ENCODE data around the gene ZDHHC7.

The ZDHHC7 gene

DNA sequence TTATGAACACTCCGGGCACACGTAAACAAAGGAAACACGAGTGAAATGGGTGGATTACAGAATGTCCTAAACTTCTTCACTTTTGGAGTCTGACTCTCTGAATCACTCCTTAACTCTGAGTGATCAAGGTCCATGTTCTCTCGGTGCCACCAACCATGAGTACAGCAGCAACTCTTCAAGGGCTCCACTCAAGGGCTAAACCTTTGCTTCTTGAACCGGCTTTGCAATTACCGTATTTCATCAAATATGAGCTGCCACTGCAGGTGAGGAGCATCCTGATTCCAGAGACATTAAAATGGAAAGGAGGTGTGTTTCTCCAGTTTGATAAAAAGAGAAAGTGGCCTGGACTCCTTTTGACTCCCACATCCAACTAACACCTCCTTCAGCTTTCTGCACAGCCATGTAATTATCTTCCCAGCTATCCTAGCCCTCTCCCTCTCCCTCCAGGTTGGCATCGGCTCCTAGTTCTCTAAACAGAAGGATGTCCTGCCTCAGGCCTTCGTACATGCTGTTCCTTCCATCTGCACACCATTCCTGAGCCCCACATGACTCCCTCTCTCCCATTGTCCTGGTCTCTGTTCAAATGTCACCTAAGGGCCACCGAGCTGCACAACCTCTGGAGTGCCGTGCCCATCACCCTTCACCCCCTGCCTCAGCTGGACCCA lies 61.4 kb downstream of the ZDHHC7 start:
- TF ChIP-seq CTCF (conservative IDR thresholded peaks at IDR 0.05; ENCODE audit: low read depth, low read length): no peak
- no peak overlapping the region for H2AFZ ChIP-seq (ENCODE audit: low read depth)
- H4K20me1 ChIP-seq (ENCODE audit: insufficient read depth): no peaks in the 10 kb centered on the region
- H3K9ac ChIP-seq: no peak overlapping the region
- H3K4me3 ChIP-seq (IDR thresholded peaks at IDR 0.05; ENCODE audit: insufficient read depth, low read depth, low read length): no peak overlapping the region
- H3K27ac ChIP-seq: no peak overlapping the region
- H3K27me3 ChIP-seq (ENCODE audit: insufficient read depth, low read depth): peaks cover 28% of the 10 kb centered on the region; the same call in 1 of the 2 replicates
- H3K4me1 ChIP-seq (ENCODE audit: low read depth, poor library complexity, severe bottlenecking): no peaks in the 10 kb centered on the region
- no peak overlapping the region for H3K4me2 ChIP-seq
- H3K79me2 ChIP-seq (ENCODE audit: insufficient read depth, low read depth): no peaks in the 10 kb centered on the region
- no peaks in the 10 kb centered on the region for H3K36me3 ChIP-seq (ENCODE audit: insufficient read depth)

DNA sequence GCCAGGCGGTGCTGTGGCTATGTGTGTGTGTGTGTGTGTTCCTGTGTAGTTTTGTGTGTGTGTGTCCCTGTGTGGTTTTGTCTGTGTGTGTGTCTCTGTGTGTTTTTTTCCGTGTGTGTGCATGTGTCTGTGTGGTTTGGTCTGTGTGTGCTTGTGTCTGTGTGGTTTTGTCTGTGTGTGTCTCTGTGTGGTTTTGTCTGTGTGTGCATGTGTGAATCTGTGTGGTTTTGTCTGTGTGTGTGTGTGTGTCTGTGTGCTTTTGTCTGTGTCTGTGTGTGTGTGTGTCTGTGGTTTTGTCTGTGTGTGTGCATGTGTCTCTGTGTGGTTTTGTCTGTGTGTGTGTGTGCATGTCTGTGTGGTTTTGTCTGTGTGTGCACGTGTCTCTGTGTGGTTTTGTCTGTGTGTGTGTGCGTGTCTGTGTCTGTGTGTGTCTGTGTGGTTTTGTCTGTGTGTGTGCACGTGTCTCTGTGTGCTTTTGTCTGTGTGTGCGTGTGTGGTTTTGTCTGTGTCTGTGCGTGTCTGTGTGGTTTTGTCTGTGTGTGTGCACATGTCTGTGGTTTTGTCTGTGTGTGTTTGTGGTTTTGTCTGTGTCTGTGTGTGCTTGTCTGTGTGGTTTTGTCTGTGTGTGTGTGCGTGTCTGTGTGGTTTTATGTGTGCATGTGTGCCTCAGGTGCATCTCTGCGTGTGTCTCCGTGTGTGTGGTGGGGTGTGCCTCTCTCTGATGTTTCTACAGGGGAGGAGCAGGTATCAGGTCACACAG lies 62.3 kb downstream of the ZDHHC7 start:
- no peaks in the 10 kb centered on the region for H3K79me2 ChIP-seq (ENCODE audit: insufficient read depth, low read depth)
- no peak overlapping the region for H3K9ac ChIP-seq
- TF ChIP-seq CTCF (conservative IDR thresholded peaks at IDR 0.05; ENCODE audit: low read depth, low read length): no peak

DNA sequence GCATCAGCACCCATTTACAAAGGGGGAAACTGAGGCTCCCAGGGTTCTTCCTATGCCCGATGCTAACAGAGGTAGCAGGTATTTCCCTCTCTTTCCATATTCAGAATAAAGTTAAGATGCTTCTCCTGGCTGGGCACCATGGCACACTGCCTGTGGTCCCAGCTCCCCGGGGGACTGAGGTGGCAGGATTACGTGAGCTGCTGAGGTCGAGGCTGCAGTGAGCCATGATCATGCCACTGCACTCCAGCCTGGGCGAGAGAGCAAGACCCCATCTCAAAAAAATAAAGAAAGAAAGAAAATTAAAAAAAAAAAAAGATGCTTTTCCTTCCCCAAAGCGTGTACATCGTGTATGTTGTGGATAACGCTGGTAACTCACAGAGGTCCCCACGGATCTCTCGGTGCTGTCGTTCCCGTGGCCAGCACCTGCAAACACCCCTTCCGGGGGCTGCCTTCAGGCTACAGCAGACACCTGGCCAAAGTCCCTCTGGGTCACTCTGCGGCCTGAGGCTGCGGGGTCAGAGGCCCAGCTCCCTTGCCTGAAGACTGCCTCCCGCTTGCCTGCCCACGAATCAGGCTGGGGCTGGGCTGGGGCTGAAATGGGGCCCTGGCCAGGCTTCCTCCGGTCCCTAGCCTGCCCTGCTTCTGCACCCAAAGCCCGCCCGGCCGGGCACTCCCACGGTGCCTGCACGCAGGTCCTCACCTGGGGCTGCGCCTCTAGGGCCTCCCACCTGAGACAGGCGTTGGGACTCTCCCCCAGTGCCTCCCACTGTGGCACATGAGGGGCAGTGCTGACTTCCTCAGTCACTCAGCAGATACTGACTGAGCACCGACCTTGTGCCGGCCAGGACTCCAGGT lies 63.1 kb downstream of the ZDHHC7 start:
- Histone ChIP-seq H3K4me2 (no peak overlapping the region), H3K27ac (no peak overlapping the region), H3K9ac (no peak overlapping the region), H3K79me2 (ENCODE audit: insufficient read depth, low read depth) (no peaks in the 10 kb centered on the region), H3K27me3 (ENCODE audit: insufficient read depth, low read depth) (peaks cover 35% of the 10 kb centered on the region; the same call in 1 of the 2 replicates), H3K4me1 (ENCODE audit: low read depth, poor library complexity, severe bottlenecking) (no peaks in the 10 kb centered on the region), H3K36me3 (ENCODE audit: insufficient read depth) (no peaks in the 10 kb centered on the region), H2AFZ (ENCODE audit: low read depth) (no peak overlapping the region), H3K4me3 (IDR thresholded peaks at IDR 0.05; ENCODE audit: insufficient read depth, low read depth, low read length) (no peak overlapping the region), H4K20me1 (ENCODE audit: insufficient read depth) (no peaks in the 10 kb centered on the region)
- no peak for TF ChIP-seq CTCF (conservative IDR thresholded peaks at IDR 0.05; ENCODE audit: low read depth, low read length)

More for the DNA sequence above, 62.3 kb downstream of the ZDHHC7 start:
- Histone ChIP-seq H3K4me1 (ENCODE audit: low read depth, poor library complexity, severe bottlenecking) (no peaks in the 10 kb centered on the region), H3K4me2 (no peak overlapping the region), H2AFZ (ENCODE audit: low read depth) (no peak overlapping the region), H3K27me3 (ENCODE audit: insufficient read depth, low read depth) (peaks cover 31% of the 10 kb centered on the region; the same call in 1 of the 2 replicates), H3K27ac (no peak overlapping the region), H3K4me3 (IDR thresholded peaks at IDR 0.05; ENCODE audit: insufficient read depth, low read depth, low read length) (no peak overlapping the region), H4K20me1 (ENCODE audit: insufficient read depth) (no peaks in the 10 kb centered on the region), H3K36me3 (ENCODE audit: insufficient read depth) (no peaks in the 10 kb centered on the region)

DNA sequence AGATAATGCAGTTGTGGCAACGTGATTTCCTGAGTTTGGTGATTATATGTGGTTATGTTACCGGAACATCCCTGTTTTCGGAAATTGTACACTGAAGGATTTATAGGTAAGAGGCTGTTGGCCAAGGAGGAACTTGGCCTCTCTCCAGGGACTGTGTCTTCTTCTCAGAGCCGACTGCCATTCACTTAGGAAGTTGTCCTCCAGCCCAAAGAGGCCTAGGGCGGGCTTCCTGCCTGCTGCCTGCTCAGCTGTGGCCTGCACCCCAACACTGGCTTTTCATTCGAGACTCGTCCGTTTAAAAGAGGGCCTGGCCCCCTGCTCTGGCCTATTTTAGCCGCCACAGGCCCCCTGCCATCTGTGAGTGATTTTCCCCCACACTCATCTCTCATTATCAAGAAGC lies 64.3 kb downstream of the ZDHHC7 start:
- no peaks in the 10 kb centered on the region for H3K36me3 ChIP-seq (ENCODE audit: insufficient read depth)
- no peak for TF ChIP-seq CTCF (conservative IDR thresholded peaks at IDR 0.05; ENCODE audit: low read depth, low read length)
- no peak overlapping the region for H2AFZ ChIP-seq (ENCODE audit: low read depth)
- H3K4me3 ChIP-seq (IDR thresholded peaks at IDR 0.05; ENCODE audit: insufficient read depth, low read depth, low read length): no peak overlapping the region
- no peak overlapping the region for H3K9ac ChIP-seq
- no peaks in the 10 kb centered on the region for H4K20me1 ChIP-seq (ENCODE audit: insufficient read depth)
- no peak overlapping the region for H3K4me2 ChIP-seq
- H3K27me3 ChIP-seq (ENCODE audit: insufficient read depth, low read depth): peaks cover 43% of the 10 kb centered on the region
- no peaks in the 10 kb centered on the region for H3K4me1 ChIP-seq (ENCODE audit: low read depth, poor library complexity, severe bottlenecking)
- H3K27ac ChIP-seq: no peak overlapping the region
- H3K79me2 ChIP-seq (ENCODE audit: insufficient read depth, low read depth): no peaks in the 10 kb centered on the region

Measured in KMS-11 (cell line).